NCI-H2081 treated with DMSO at 0.1 percent for 48 hours (cell line): ENCODE data around the gene OR1F1.
"Not testable (repeated sequence)": the region's sequence is repeated elsewhere in the genome, so short reads cannot be mapped to it uniquely, and the experiment has no call there.

Experiments used
- DNase-seq: peaks from one replicate; lab custom pipeline; 2025; lab: John Stamatoyannopoulos, UW

The OR1F1 gene

DNA sequence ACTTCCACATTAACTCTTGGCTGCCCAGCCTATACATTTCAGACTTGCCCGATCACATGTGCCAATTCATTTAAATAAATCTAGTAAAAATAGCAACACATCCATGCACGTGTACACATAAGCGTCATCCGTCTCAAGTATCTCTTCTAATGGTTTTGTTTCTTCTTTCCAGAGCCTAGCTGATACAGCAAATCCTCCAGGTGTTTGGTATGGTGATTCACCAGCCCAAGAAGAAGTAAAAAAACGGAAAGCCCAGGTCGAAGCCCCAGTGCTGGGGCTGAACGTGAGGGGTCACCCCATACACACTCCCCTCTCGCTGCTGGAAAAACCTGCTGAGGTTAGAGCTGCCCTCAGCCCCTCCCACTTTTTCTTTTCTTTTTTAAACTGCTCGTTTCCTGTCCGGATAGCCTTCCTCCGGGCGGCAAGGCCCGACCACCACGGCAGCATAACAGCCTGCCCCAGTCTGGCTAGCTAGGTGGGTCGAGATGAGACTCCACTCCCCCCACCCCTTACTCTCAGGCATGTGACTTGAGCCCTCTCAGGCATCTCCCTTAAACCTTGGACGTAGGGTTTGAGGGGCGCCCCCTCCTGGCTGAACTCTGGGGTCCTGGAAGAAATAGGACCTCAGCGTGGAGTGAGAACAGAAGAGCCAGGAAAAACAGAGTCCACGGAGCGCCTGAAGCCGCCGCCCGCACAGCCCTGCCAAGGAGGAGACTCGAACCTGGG lies 13.9 kb upstream of the OR1F1 start:
- no peak for DNase-seq

DNA sequence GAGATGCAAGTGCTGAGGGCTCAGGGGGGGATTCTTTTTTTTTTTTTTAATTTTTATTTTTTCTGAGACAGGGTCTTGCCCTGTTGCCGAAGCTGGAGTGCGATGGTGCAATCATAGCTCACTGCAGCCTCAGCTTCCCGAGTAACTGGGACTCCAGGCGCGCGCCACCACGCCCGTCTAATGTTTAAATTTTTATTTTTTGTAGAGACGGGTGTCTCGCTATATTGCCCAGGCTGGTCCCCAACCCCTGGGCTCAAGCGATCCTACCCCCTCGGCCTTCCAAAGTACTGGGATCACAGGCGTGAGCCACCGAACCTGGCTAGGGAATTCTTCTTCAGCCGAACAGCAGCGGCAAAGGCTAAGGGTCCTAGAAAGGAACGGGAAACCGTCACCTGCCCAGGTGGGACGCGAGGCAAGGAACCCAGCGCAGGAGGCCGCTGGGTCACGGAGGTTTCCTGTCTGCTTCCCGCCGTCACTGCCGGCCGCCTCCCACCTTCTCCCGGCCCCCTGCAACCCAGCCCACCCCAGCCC lies 13.3 kb upstream of the OR1F1 start:
- no peak for DNase-seq

DNA sequence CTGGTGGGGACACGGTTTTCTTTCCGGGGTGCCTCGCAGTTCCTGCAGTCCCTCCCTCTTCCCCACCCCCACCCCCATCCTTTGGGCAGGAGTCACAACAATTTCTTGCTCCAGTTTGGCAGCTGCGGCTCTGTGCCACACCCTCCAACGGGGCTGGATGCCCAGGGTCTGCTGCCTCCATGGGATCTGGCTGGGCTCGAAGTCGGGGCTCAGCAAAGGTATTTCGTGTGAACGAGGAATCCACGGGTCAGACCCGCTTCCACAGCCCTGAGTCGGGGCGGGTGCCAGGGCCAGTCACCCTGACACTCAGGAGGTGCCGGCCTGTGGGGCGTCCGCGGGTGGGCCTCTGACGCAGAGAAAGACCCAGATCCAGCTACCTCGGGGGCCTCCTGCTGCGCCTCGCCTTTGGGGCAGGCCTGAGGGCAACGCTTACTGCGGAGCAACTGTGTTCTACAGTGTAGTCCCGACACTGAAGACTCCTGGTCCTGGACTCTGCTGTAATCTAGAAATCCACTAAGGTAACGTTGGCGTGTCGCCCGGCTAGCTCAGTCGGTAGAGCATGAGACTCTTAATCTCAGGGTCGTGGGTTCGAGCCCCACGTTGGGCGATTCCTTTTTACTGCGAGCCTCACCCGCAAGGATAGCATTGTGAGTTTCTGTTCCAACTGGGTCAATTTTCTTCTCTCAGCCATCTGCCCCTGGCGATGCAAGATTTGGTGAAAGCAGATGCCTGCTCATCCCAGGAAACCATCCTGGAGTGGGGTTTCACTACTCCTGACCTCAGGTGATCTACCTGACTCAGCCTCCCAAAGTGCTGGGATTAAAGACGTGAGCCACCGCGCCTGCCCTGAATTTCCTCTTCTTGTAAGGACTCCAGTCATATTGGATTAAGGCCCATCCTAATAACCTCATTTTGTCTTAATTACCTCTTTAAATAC lies 12.6 kb upstream of the OR1F1 start:
- DNase-seq = no peak

DNA sequence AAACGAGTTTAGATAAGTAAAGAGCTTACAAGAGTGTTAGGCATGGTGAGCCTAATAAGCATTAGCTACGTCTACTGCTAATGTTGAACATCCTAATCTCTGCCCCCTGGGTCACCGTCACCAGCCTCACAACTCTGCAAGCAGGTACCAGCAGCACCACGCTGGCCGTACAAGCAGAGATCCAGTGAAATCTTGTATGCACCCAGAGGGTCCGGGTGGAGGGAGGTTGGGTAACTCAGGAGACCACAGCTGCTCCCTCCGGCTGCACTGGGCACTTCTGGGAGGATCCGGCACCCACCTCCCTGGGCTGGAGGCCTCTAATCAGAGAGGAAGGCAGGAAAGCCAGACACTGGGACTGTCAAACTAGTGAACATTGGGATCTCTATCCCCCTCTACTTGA lies 8.4 kb upstream of the OR1F1 start:
- DNase-seq = no peak

DNA sequence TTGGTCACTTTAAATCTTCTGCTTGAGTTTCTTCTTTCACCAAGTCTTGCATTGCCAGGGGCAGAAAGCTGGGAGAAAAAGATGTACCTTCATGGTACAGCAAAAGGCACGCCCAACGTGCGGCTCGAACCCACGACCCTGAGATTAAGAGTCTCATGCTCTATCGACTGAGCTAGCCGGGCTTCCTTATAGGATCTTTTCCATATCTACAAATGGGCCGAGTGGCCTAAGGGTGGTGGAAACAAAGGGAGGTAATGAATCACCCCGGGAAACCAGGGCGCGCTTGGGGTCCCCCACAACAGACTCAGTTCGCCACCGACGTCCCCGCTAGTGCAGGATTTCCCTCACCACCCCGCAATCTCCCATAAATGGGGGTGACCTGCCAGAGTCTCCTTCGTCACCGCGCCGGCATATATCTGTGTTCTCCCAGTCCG lies 7.5 kb upstream of the OR1F1 start:
- no peak for DNase-seq

DNA sequence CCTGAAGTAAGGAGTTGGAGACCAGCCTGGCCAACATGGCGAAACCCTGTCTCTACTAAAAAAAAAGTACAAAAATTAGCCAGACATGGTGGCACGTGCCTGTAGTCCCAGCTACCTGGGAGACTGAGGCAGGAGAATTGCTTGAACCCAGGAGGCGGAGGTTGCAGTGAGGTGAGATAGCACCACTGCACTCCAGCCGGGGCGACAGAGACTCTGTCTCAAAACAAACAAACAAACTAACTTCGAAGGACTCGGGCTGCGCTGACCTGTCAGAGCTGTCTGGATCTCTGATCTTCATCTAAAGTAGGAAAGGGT lies 5.8 kb upstream of the OR1F1 start:
- DNase-seq = not testable (repeated sequence)

DNA sequence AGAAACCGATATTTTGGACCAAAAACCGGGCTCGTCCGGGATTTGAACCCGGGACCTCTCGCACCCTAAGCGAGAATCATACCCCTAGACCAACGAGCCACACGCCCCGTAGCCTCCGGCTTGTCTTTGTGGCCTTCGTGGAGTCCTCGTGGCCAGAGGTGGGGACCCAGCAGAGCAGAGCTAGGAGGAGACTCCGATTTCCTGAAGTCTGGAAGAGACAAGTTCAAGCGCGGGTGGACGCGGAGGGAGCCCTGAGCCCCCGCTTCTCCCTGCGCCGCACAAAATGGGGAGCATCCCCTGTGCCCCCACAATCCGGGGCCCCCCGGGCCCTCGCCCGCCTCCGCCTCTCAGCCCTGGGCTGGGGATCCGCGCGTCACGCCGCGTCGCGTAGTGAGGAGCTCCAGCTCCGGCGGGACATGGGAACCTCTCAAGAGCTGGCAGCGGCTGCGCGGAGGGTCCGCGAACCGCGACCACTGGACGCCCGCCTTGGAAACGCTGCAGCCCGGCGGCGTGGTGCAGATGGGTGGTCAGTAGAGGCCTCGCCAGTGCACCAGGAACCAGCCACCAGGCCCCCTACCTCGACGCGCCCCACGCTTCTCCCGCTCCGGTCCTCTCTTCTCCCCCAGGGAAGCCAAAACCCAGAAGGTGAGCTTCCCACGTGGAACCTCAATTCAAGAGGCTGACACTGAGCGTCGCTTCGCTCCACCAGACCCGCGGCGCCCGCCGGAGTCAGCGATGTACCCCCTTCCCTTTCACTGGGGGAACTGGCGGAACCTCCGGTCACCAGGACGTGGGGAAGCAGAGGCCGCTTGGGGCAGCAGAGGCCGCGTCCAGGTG lies 5.2 kb upstream of the OR1F1 start:
- no peak for DNase-seq

DNA sequence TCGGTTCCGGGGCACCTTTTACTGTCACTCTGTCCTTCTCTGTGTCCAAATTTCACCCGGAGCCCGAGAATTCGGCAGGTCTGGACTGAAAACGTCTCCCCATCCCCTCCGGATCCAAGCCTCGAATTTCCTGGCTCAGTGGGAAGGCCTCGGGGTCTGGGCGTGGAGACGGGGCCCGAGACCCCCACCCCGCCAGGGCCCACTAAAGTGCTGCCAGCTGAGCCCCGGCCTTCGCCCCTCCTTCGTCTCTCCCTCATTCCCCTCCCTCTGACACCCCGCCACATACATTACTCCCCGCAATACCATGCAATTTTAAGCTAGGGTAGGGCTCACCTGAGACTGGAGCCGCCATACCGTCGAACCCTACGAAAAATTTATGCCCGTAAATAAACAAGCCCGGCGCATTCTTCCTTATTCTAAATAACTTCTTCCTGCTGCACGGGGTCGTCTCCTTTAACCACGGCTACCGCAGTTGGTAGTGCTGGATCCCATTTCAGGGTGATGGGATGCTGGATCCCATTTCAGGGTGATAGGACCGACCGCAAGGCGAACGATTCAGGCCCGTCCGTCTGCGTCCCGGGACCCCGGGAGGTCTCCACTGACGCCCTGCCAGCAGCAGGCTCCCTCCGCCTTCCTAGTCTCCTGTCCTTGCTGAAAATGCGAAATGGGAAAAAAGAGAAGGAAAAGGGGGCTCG lies 4.4 kb upstream of the OR1F1 start:
- no peak for DNase-seq

DNA sequence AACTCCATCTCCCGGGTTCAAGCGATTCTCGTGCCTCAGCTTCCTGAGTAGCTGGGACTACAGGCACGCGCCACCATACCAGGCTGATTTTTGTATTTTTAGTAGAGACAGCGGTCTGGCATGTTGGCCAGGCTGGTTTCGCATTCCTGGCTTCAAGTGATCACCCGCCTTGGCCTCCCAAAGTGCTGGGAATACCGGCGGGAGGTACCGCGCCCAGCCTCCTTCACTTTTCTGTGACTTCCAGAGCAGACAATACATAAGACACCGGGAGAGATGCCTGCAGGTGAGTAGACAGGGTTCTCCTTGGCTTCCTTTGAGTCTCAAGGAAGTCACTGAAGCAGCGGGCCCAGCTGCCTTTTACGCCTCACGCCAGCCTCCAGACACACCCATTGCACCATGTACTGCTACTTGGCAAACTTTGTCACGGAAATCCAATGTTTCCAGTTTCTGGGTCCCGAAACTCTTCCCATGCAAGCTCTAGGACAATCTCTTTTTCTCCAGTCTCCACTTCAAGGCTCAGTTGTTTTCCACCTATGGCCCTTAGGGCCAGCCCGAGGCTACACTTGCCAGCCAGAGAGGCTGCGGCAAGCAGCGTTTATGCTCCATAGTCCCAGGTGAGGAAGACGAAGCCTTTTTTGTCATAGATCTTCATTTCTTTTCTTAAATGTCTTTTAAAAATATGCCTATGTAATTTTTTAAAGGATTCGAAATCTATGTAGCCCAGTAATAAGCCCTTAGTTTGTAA lies 886 bp upstream of the OR1F1 start:
- no peak for DNase-seq

DNA sequence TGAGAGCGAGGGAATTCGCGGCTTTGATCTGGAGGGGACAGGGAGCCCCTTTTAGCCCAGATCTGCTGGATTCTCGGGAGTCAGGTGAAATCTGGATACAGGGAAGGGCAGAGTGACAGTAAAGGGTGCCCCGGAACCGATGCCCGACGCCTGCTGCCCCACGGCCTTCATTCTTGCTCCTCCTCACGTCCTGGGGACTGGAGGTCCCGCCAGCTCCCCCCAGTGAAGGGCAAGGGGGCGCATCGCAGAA lies 596 bp downstream of the OR1F1 start:
- no peak for DNase-seq

DNA sequence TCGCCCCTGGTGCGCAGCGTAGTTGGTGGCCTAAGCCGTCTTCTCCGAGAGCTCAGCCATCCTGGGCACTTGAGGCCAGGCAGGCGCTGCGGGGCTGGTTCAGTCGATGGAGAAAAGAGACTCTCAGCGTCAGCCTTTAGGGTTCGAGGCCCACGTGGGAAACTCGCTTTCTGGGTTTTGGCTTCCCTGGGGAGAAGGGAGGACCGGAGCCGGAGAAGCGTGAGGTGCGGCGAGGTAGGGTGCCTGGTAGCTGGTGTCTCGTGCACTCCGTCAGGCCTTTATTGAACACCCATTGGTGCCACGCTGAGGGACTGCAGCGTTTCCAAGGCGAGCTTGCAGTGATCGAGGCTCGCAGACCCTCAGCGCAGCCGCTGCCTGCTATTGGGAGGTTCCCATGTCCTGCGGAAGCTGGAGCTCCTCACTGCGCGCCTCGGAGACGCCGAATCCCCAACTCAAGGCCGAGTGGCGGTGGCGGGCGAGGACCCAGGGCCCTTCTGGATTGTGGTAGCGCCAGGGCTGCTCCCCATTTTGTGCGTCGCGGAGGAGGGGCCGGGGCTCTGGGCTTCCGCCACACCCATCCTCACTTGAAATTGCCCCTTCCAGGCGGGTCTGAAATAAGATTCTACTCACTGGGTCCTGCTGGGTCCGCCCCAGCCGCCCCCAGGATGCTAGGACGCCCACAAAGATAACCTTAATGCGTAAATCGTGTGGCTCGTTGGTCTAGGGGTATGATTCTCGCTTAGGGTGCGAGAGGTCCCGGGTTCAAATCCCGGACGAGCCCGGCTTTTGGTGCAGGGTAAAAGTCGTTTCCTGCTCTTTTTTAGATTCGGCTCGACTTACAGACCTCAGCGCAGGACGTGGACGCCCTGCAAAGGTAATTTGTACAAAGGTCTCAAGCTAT lies 1.2 kb downstream of the OR1F1 start:
- DNase-seq = no peak

DNA sequence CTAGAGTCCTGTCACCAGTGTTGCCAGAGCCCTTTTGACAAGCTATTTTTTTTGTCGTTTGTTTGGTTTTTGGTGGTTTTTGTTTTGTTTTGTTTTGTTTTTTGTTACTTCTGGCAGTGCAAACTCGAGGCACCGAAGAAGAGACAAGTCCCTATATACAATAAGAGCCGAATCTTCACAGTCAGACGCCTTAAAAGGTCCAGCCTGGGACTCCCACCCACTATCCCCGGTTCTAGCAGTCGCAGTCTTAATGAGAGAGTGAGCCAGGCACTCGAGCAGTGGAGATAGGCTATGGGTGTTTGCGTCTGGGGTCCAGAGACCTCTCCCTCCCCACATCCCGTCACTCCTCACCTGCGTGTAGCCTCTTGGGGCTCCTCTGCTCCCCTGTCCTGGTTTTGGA lies 1.9 kb downstream of the OR1F1 start:
- DNase-seq = no peak

DNA sequence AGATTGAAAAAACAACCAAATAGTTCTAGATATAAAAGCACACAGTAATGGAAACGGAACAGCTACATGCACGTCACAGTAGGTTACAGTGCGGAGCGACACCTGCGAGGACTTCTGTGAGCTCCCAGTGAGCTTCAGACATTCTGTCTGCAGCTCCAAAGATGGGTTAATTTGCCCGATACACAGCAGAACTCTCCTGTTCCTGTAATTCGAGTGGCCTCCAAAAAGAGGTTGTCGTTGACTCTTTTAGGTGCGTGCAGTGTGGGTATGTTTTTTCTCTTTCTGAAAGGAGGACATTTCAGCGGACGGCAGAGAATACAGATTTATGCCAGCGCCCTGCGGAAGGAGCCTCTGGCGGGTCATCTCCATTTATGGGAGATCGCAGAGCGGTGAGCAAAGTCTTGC lies 2.9 kb downstream of the OR1F1 start:
- DNase-seq = no peak

DNA sequence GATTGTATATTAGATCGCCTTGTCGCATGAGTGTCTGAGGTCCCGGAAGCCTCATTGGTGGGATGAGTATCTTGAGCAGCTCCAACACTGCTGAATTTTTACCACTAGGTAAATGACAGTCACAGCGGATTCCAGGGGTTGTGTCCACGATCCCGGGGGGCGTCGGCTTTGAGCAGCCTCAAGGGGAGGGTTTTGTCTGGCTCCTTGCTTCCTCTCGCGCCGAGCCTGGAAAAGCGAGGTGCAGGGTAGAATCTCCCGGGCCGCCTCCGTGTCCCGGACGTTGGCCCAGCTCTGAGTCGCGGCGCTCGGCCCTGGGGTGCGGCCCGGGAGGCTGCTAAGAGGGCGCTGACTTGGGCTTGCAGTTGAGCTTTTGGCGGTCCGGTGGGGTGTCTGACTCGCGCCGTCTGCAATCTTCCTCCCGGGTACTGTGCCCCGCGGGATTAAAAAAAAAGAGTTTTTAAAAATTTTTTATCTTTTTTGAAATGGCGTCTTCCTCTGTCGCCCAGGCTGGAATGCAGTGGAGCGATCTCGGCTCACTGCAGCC lies 4.5 kb downstream of the OR1F1 start:
- DNase-seq = no peak

DNA sequence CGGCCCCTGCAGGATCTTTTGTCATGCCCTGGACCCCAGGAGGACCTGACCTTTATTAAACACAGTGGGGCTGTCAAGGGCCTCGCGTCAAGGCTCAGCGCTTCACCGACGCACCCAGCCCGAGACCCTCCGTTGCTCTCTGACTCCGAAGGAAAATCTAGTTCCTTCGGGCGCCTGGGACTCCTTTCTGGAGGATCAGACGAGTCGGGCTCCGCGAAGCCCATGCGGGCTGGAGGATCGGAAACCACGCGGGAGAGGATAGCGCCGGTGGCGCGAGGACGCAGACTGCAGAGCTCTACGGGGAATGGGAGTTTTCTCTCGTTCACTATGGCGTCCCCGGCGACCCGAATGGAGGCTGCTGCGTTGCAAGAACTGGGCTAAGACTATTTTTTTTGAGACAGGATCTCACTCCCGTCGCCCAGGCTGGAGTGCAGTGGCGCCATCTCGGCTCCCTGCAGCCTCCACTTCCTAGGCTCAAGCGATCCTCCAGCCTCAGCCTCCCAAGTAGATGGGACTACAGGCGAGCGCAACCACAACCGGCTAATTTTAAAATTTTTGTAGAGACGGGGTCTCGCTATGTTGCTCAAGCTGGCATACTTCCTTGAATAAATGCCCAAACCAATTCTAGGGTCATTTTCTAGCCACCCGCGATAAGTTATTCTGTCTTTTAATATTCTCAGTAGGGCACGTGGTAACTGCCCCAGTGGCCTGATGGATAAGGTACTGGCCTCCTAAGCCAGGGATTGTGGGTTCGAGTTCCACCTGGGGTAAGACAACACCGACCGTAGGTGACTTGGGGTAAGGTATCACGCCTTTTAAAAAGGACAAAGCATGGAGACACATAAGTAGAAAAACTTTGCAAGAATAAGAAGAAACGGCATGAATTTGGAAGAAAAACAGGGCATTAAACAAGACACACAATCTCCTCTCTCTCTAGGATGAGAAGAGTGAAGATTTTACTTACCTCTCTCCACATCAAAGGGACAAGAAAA lies 5.5 kb downstream of the OR1F1 start:
- no peak for DNase-seq

DNA sequence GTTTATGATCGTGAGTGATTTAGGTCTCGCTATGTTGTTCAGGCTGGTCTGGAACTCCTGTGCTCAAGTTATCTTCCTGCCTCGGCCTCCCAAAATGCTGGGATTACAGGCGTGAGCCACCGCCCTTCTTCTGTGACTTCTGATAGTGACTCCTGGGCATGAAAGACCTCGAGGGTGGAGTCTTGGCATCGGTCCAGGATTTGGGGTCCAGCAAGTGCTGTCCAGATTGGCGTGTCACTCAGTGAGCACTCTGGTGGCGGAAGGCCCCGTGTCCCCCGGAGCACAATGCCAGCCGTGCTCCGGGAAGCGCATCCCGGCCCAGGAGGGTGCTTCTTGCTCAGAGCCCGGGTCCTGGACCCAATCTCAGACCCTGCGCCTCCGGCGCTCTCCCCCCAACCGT lies 6.8 kb downstream of the OR1F1 start:
- no peak for DNase-seq

DNA sequence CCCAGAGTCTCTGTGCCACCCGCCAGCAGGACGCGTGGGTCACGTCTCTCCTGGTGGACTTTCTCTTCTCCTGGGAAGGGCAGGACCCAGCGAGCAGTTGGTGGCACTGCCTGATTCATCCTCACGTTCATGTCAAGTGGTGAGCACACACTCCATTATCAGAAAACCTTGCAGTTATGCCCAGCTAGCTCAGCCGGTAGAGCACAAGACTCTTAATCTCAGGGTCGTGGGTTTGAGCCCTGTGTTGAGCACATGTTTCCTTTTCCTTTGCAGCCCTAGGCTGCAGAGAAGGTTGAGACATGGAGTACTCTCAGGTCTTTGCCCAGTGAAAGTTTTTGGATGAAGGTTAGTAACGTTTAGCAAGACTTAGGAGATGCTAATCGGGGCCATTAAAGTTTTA lies 8.0 kb downstream of the OR1F1 start:
- DNase-seq = no peak

DNA sequence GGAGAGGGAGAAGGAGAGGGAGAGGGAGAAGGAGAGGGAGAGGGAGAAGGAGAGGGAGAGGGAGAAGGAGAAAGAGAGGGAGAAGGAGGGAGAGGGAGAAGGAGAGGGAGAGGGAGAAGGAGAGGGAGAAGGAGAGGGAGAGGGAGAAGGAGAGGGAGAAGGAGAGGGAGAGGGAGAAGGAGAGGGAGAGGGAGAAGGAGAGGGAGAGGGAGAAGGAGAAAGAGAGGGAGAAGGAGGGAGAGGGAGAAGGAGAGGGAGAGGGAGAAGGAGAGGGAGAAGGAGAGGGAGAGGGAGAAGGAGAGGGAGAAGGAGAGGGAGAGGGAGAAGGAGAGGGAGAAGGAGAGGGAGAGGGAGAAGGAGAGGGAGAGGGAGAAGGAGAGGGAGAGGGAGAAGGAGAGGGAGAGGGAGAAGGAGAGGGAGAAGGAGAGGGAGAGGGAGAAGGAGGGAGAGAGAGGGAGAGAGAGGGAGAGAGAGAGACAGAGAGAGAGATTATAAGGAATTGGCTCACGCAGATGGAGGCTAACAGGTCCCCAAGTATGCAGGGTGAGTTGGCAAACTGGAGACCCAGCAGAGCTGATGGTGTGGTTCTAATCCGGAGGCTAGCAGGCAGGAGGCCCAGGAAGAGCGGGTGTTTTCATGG lies 9.8 kb downstream of the OR1F1 start:
- DNase-seq = not testable (repeated sequence)
